ENCODE results near the gene LGI4.
A peak's percentile ranks its signal among the peaks of the same experiment; 100 is the strongest.

The LGI4 gene

DNA sequence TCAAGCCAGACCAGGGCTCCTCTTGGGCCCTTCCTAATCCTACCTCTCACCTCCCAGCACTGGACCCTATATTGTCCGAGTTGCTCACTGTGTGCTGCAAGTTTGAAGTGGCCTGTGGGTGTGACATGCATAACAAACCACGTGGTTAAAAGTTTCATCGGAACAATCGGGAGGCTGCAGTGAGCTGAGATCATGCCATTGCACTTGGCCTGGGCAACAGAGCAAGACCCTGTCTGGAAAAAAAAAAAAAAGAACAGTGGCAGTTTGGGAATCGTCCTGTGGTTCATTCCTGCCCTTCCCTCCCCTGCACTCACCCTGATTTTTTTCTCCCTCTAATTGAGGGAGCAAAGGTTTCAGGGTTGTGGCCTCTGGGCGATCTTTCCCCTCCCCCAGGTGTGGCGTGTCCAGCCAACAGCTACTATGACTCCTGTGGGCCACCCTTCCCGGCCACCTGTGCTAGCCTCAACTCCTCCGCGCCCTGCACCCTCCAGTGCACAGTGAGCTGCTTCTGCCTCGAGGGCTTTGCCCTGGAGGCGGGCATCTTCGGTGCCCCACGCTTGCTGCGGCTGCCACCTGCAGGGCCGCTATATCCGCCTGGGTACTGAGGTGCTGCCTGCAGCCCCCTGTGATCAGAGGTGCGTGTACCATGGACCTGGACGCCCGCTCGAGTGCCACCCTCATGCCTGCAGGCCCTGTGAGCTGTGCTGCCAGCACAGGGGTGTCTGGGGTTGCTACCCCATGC lies 35.5 kb downstream of the LGI4 start:
- no peak overlapping the region for H3K4me3 ChIP-seq (ENCODE audit: low read length)
- DNase-seq (ENCODE audit: low read depth) = no peak

DNA sequence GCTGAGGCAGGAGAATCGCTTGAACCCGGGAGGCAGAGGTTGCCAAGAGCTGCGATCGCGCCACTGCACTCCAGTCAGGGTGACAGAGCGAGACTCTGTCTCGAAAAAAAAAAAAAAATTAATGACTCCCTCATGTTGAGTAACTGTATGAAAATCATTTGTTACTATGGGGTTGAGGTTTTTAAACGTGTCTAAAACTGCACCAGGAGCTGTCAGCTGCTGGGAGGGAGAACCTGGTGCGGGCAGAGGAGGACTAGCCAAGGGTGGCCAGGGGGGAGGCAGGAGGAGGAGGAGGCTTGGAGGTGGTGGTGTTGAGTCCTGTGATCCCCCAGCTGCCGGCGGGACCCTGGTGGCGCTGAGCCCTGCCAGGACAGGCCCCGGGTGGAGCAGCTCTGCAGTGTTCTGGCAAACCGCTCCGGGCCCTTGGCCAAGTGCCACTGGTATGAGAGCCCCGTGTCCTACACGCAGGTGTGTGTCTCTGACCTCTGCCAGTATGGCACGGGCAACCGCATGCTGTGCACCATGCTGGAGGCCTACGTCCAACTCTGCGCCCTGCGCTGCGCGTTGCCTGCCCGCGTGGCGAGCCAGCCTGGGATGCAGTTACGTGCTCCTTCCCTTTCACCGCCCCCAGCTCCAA lies 36.3 kb downstream of the LGI4 start:
- no peak for DNase-seq (ENCODE audit: low read depth)
- H3K27me3 ChIP-seq (replicated peaks; ENCODE audit: control insufficient read depth, insufficient read depth, low read length) = peaks cover 5% of the 10 kb centered on the region
- H3K4me3 ChIP-seq (ENCODE audit: low read length) = no peak overlapping the region
- no peaks in the 10 kb centered on the region for H3K36me3 ChIP-seq (ENCODE audit: control insufficient read depth, insufficient read depth, low read length, severe bottlenecking)
- H3K9ac ChIP-seq (ENCODE audit: low read length) = no peak overlapping the region
- H3K9me3 ChIP-seq (ENCODE audit: control insufficient read depth, low read length) = no peaks in the 10 kb centered on the region
- no peaks in the 10 kb centered on the region for H3K4me1 ChIP-seq (ENCODE audit: control insufficient read depth, insufficient read depth, low read length)

More for the DNA sequence above, 35.5 kb downstream of the LGI4 start:
- Histone ChIP-seq H3K4me1 (ENCODE audit: control insufficient read depth, insufficient read depth, low read length) (no peaks in the 10 kb centered on the region), H3K36me3 (ENCODE audit: control insufficient read depth, insufficient read depth, low read length, severe bottlenecking) (no peaks in the 10 kb centered on the region), H3K9ac (ENCODE audit: low read length) (no peak overlapping the region), H3K9me3 (ENCODE audit: control insufficient read depth, low read length) (no peaks in the 10 kb centered on the region), H3K27me3 (replicated peaks; ENCODE audit: control insufficient read depth, insufficient read depth, low read length) (peaks cover 5% of the 10 kb centered on the region)

DNA sequence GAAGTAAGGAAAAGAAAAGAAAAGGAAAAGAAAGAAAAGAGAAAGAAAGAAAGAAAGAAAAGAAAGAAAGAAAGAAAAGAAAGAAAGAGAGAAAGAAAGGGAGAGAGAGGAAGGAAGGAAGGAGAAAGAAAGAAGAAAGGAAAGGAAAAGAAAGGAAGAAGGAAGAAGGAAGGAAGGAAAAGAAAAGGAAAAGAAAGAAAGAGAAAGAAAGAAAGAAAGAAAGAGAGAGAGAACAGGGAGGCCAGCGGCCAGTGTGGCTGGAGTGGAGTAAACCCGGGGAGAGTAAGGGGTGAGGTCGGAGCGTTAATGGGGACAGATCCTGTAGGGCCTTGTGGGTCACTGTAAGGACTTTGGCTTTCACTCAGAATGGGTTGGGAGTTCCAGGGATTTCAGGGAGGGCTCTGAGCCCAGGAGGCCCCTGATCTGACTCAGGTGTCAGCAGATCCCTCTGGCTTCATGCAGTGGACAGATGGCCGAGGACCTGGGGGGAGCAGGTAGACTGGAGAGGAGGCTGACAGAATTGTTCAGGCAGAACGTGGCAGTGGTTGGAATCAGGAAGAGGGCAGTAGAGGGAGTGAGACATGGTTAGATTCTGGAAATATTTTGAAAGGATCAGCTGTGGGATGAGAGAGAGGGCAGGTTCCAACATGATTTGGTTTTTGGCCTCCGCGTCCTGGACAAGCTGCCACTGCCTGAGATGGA lies 39.0 kb downstream of the LGI4 start:
- no peaks in the 10 kb centered on the region for H3K36me3 ChIP-seq (ENCODE audit: control insufficient read depth, insufficient read depth, low read length, severe bottlenecking)
- DNase-seq (ENCODE audit: low read depth) = no peak

DNA sequence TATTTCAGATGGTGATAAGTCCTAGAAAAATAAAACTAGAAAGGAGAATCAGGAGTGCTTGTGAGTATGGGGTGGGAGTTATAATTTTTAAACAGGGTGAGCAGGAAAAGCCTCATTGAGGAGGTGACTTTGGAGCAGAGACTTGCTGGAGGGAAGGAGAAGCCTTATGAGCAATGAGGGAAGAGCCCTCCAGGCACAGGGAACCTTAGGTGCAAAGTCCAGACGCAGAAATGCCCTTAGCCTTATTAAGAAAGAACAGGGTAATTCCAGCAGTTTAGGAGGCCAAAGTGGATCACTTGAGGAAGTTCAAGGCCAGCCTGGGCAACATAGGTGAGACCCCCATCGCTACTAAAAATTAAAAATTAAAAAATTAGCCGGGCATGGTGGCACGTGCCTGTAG lies 40.2 kb downstream of the LGI4 start:
- no peaks in the 10 kb centered on the region for H3K9me3 ChIP-seq (ENCODE audit: control insufficient read depth, low read length)
- H3K27me3 ChIP-seq (replicated peaks; ENCODE audit: control insufficient read depth, insufficient read depth, low read length) = peaks cover 7% of the 10 kb centered on the region
- no peak for DNase-seq (ENCODE audit: low read depth)
- no peak overlapping the region for H3K4me3 ChIP-seq (ENCODE audit: low read length)
- H3K36me3 ChIP-seq (ENCODE audit: control insufficient read depth, insufficient read depth, low read length, severe bottlenecking) = no peaks in the 10 kb centered on the region
- H3K9ac ChIP-seq (ENCODE audit: low read length) = no peak overlapping the region
- peaks cover 4% of the 10 kb centered on the region for H3K4me1 ChIP-seq (ENCODE audit: control insufficient read depth, insufficient read depth, low read length)

More for the DNA sequence above, 39.0 kb downstream of the LGI4 start:
- Histone ChIP-seq H3K4me1 (ENCODE audit: control insufficient read depth, insufficient read depth, low read length) (peaks cover 1% of the 10 kb centered on the region), H3K9ac (ENCODE audit: low read length) (no peak overlapping the region), H3K27me3 (replicated peaks; ENCODE audit: control insufficient read depth, insufficient read depth, low read length) (peaks cover 7% of the 10 kb centered on the region), H3K9me3 (ENCODE audit: control insufficient read depth, low read length) (no peaks in the 10 kb centered on the region), H3K4me3 (ENCODE audit: low read length) (no peak overlapping the region)

DNA sequence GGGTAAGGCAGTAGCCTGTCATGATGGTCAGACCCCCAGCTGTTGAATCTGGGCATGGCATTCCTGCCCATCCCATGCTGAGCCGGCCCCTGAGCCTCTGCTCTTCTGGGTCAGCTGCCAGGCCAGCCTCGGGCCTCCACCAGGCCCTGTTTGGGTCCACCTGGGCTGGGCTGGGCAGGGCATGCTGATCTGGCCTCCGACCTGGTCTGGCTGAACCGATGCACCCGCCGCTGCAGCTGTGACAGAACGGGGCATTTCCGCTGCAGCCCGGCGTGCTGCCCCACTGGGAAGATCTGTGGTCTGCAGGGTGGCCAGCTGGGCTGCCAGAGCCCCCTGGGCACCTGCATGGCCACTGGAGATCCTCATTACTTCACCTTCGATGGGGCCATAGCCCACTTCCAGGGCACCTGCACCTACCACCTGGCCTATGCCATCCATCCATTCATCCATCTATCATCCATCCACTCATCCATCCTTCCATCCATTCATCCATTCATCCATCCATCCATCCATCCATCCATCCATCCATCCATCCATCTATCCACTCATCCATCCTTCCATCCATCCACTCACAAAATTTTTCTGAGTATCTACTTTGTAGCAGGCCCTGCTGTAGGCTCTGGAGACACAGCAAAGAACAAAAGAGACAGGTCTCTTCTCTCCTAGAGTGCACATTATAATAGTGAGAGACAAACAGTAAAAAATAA lies 40.8 kb downstream of the LGI4 start:
- Histone ChIP-seq H3K36me3 (ENCODE audit: control insufficient read depth, insufficient read depth, low read length, severe bottlenecking) (no peaks in the 10 kb centered on the region), H3K4me1 (ENCODE audit: control insufficient read depth, insufficient read depth, low read length) (peaks cover 4% of the 10 kb centered on the region)
- no peak for DNase-seq (ENCODE audit: low read depth)

GRCh38 chr19:35093430-35093829 lies 41.4 kb downstream of the LGI4 start:
- no peak overlapping the region for H3K9ac ChIP-seq (ENCODE audit: low read length)
- no peaks in the 10 kb centered on the region for H3K9me3 ChIP-seq (ENCODE audit: control insufficient read depth, low read length)
- H3K4me1 ChIP-seq (ENCODE audit: control insufficient read depth, insufficient read depth, low read length) = peaks cover 4% of the 10 kb centered on the region
- DNase-seq (ENCODE audit: low read depth) = no peak
- peaks cover 7% of the 10 kb centered on the region for H3K27me3 ChIP-seq (replicated peaks; ENCODE audit: control insufficient read depth, insufficient read depth, low read length)
- H3K4me3 ChIP-seq (ENCODE audit: low read length) = no peak overlapping the region
- no peaks in the 10 kb centered on the region for H3K36me3 ChIP-seq (ENCODE audit: control insufficient read depth, insufficient read depth, low read length, severe bottlenecking)

More for the DNA sequence above, 40.8 kb downstream of the LGI4 start:
- no peak overlapping the region for H3K9ac ChIP-seq (ENCODE audit: low read length)
- no peaks in the 10 kb centered on the region for H3K9me3 ChIP-seq (ENCODE audit: control insufficient read depth, low read length)
- no peak overlapping the region for H3K4me3 ChIP-seq (ENCODE audit: low read length)
- H3K27me3 ChIP-seq (replicated peaks; ENCODE audit: control insufficient read depth, insufficient read depth, low read length) = peaks cover 7% of the 10 kb centered on the region

DNA sequence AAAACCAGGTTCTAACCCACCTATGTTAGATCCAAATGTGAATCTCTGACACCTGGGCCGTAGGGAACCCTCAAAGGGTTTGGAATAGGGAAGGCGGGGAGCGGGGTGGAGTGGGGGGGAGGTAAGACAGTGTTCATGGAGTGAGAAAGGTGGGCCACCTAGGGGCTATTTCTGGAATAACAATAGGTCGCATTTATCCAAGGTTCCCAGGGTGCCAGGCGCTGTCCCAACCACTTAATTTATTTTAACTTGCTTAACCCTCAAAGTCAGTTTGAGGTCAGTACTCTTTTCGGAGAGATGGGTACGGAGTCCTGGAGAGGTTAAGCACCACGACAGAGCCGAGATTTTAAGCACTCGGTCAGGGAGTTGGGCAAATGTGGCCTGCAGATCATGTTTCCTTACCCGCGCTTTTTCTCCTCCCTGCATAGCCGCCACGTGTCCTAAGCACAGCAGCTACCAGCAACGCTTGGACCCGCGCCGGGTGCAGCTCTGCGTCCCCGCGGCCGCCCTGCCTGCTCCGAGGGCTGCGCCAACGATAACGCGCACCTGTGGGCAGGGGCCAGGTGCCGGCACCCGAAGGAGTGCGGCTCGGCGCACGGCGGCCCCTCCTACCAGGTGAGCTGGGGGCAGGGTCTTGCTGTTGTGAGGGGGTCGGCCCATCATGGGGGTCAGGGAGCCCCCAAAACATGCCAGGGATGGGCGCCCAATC lies 44.2 kb downstream of the LGI4 start:
- Histone ChIP-seq H3K9me3 (ENCODE audit: control insufficient read depth, low read length) (no peaks in the 10 kb centered on the region), H3K4me1 (ENCODE audit: control insufficient read depth, insufficient read depth, low read length) (peaks cover 4% of the 10 kb centered on the region), H3K27me3 (replicated peaks; ENCODE audit: control insufficient read depth, insufficient read depth, low read length) (peaks cover 5% of the 10 kb centered on the region), H3K36me3 (ENCODE audit: control insufficient read depth, insufficient read depth, low read length, severe bottlenecking) (no peaks in the 10 kb centered on the region), H3K4me3 (ENCODE audit: low read length) (no peak overlapping the region), H3K9ac (ENCODE audit: low read length) (peak overlapping the region; percentile 32)
- DNase-seq (ENCODE audit: low read depth) = peak; percentile 84

- Histone ChIP-seq H3K9me3 (ENCODE audit: control insufficient read depth, low read length) (no peaks in the 10 kb centered on the region), H3K9ac (ENCODE audit: low read length) (no peak overlapping the region)
Observed at GRCh38 chr19:35090160-35090505, 44.7 kb downstream of the LGI4 start.

DNA sequence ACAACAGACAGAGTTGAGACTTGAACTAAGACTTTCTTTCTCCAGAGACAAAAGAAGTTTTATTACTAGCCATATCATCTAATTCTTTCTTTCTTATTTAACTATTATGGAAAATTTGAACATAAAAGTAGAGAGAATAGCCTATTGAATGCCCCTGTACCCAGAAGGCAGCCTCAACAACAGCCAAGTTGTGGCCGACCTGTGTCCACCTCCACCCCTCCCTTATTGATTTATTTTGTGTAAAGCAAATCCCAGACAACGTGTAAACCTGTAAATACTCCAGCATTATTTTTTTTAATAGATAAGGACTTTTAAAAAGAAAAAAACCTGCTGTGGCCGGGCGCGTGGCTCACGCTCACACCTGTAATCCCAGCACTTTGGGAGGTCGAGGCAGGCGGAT lies 45.3 kb downstream of the LGI4 start:
- H3K36me3 ChIP-seq (ENCODE audit: control insufficient read depth, insufficient read depth, low read length, severe bottlenecking) = no peaks in the 10 kb centered on the region
- H3K4me3 ChIP-seq (ENCODE audit: low read length) = no peak overlapping the region
- no peak overlapping the region for H3K9ac ChIP-seq (ENCODE audit: low read length)
- H3K4me1 ChIP-seq (ENCODE audit: control insufficient read depth, insufficient read depth, low read length) = peaks cover 4% of the 10 kb centered on the region
- no peaks in the 10 kb centered on the region for H3K9me3 ChIP-seq (ENCODE audit: control insufficient read depth, low read length)
- peaks cover 5% of the 10 kb centered on the region for H3K27me3 ChIP-seq (replicated peaks; ENCODE audit: control insufficient read depth, insufficient read depth, low read length)
- no peak for DNase-seq (ENCODE audit: low read depth)

More at GRCh38 chr19:35090160-35090505, 44.7 kb downstream of the LGI4 start:
- peaks cover 5% of the 10 kb centered on the region for H3K27me3 ChIP-seq (replicated peaks; ENCODE audit: control insufficient read depth, insufficient read depth, low read length)
- DNase-seq (ENCODE audit: low read depth) = no peak
- no peak overlapping the region for H3K4me3 ChIP-seq (ENCODE audit: low read length)
- H3K4me1 ChIP-seq (ENCODE audit: control insufficient read depth, insufficient read depth, low read length) = peaks cover 4% of the 10 kb centered on the region
- no peaks in the 10 kb centered on the region for H3K36me3 ChIP-seq (ENCODE audit: control insufficient read depth, insufficient read depth, low read length, severe bottlenecking)

GRCh38 chr19:35088131-35088913 lies 46.5 kb downstream of the LGI4 start:
- Histone ChIP-seq H3K36me3 (ENCODE audit: control insufficient read depth, insufficient read depth, low read length, severe bottlenecking) (no peaks in the 10 kb centered on the region), H3K4me1 (ENCODE audit: control insufficient read depth, insufficient read depth, low read length) (peaks cover 4% of the 10 kb centered on the region), H3K9me3 (ENCODE audit: control insufficient read depth, low read length) (no peaks in the 10 kb centered on the region), H3K27me3 (replicated peaks; ENCODE audit: control insufficient read depth, insufficient read depth, low read length) (peaks cover 12% of the 10 kb centered on the region), H3K4me3 (ENCODE audit: low read length) (no peak overlapping the region), H3K9ac (ENCODE audit: low read length) (no peak overlapping the region)
- peak; percentile 76 for DNase-seq (ENCODE audit: low read depth)
